AG04450 (cell line): ENCODE measurements around the gene FOXJ3. TPM values are rescaled to one million over a fixed set of nuclear protein-coding genes. Genes with fewer than 3 reads are reported as not detected.

Source experiments
- CTCF ChIA-PET: fragments of 300-600, 350-600 bp; formaldehyde crosslinking; extraction: SDS; loops from one replicate; lab custom pipeline; 2022; ENCODE audit warnings: antibody characterized with exemption, inconsistent platforms; lab: Charles Lee
- POLR2A ChIA-PET: fragments of 350-600 bp; formaldehyde crosslinking; extraction: SDS; loops from one replicate; lab custom pipeline; 2021; ENCODE audit warnings: antibody characterized with exemption, inconsistent platforms; lab: Yijun Ruan, JAX
- DNase-seq: peaks from one replicate; pipeline ENCODE4 v3.0.0-alpha.2; 2011; ENCODE audit warnings: low read depth, low spot score
- H3K27ac ChIP-seq: one replicate; pipeline ENCODE4 v1.5.1; 2012; ENCODE audit warnings: low read depth, low read length, control low read depth
- H3K27me3 ChIP-seq: one replicate; pipeline ENCODE4 v1.6.0; 2012; ENCODE audit warnings: low read length; ENCODE audit not compliant: control insufficient read depth, insufficient read depth
- H3K4me3 ChIP-seq: 2 replicates; pipeline ENCODE4 v1.5.1; 2011; ENCODE audit warnings: mild to moderate bottlenecking, low read depth, low read length, control low read depth
- H3K9me3 ChIP-seq: 2 replicates; pipeline ENCODE4 v1.5.1; 2012; ENCODE audit warnings: low read length; ENCODE audit not compliant: control insufficient read depth, insufficient read depth
- CTCF ChIP-seq: IDR thresholded peaks from 2 replicates; pipeline ENCODE4 v1.5.1; 2011; ENCODE audit warnings: low read depth, low read length, control low read depth, inconsistent platforms
- polyA plus RNA-seq: library from polyadenylated mRNA; depleted of rRNA; stranded (reverse); fragments of >200 nt; gene quantifications from 2 replicates; pipeline ENCODE4 v1.2.3, GENCODE V29; 2011

Gene FOXJ3
- polyA plus RNA-seq, 1 experiment, result 36.2 TPM

DNA sequence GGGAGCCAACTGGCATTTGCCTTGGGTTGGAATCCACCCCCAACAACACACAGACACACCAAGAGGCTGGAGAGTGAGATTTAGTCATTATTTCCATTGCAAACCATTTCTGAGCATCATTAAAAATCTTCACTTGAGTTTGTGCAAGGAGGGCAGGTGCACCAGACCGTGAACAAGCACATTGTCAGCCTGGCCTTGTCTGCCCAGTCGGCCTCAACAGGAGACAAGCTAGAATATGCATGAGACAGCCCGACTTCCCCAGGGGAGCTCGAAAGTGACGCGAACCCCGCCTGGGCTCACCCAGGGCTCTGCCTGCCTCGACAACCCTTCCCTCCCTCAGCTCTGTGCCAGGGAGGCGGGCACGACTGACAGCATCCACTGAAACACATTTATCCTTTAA is 197.3 kb downstream of the FOXJ3 start:
- H3K9me3 ChIP-seq, result no peaks in the 10 kb centered on the region; the same call in 1 of the 2 replicates
- ChIA-PET CTCF (interaction anchor here (2.4 kb wide), 1 partner anchor 10 kb away, joined by 7 read pairs; no protein-coding TSS in a partner anchor), POLR2A (no interaction called here)
- no peak overlapping the region for H3K4me3 ChIP-seq
- no peak overlapping the region for H3K27ac ChIP-seq
- DNase-seq, result no peak
- H3K27me3 ChIP-seq, result peaks cover 26% of the 10 kb centered on the region
- no peak for TF ChIP-seq CTCF

- no peak overlapping the region for H3K4me3 ChIP-seq
- no peak for TF ChIP-seq CTCF
- H3K27me3 ChIP-seq, result peaks cover 22% of the 10 kb centered on the region
- ChIA-PET CTCF (interaction anchor here (0.6 to 2.4 kb wide), 2 partner anchors 11 to 1851 kb away, joined by 3 to 7 read pairs; no protein-coding TSS in a partner anchor), POLR2A (no interaction called here)
- no peak for DNase-seq
- no peak overlapping the region for H3K27ac ChIP-seq
- no peaks in the 10 kb centered on the region; the same call in 1 of the 2 replicates for H3K9me3 ChIP-seq
Observed at GRCh38 chr1:42136466-42136865, 198.6 kb downstream of the FOXJ3 start.

- Histone ChIP-seq H3K27me3 (peaks cover 24% of the 10 kb centered on the region), H3K27ac (no peak overlapping the region), H3K9me3 (no peaks in the 10 kb centered on the region; the same call in 1 of the 2 replicates), H3K4me3 (no peak overlapping the region)
- DNase-seq, result no peak
- ChIA-PET CTCF (no interaction called here), POLR2A (no interaction called here)
- TF ChIP-seq CTCF, result no peak
Observed at GRCh38 chr1:42135426-42135825, 199.6 kb downstream of the FOXJ3 start.

GRCh38 chr1:42133809-42134526 is 201.1 kb downstream of the FOXJ3 start:
- Histone ChIP-seq H3K27ac (no peak overlapping the region), H3K27me3 (peaks cover 32% of the 10 kb centered on the region), H3K4me3 (no peak overlapping the region), H3K9me3 (no peaks in the 10 kb centered on the region; the same call in 1 of the 2 replicates)
- CTCF ChIA-PET, result no interaction called here
- DNase-seq, result no peak
- TF ChIP-seq CTCF, result no peak
- POLR2A ChIA-PET, result no interaction called here

GRCh38 chr1:42133390-42133789 is 201.6 kb downstream of the FOXJ3 start:
- POLR2A ChIA-PET, result no interaction called here
- TF ChIP-seq CTCF, result no peak
- Histone ChIP-seq H3K4me3 (no peak overlapping the region), H3K9me3 (no peaks in the 10 kb centered on the region; the same call in 1 of the 2 replicates), H3K27ac (no peak overlapping the region), H3K27me3 (peaks cover 32% of the 10 kb centered on the region)
- no peak for DNase-seq
- CTCF ChIA-PET, result no interaction called here
